ENCODE data around the gene PCLO. TPM values are rescaled to one million over a fixed set of nuclear protein-coding genes. Genes with fewer than 3 reads are reported as not detected.

PCLO gene
- total RNA-seq, 1 experiment from 2014 or later = 3.0 TPM

DNA sequence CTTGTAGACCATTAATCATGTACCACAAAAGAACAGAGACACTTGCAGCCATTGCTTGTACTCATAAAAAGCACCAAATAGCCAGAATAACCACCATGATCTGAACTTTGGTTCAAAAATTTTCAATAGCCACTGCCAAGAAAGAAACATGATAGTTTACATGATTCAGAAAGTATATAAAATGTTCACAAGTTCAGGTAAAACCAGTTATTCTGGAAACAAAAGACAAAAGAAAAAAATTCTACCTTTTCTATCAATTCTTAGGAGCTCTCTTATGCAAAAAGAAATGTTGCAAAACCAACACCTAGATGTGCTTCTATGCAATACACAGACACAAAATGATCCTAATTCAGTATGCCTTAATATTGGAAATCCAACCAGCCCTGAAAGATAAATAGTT is 108.7 kb downstream of the PCLO start (continued):
- TF ChIP-seq, protein P1, sequence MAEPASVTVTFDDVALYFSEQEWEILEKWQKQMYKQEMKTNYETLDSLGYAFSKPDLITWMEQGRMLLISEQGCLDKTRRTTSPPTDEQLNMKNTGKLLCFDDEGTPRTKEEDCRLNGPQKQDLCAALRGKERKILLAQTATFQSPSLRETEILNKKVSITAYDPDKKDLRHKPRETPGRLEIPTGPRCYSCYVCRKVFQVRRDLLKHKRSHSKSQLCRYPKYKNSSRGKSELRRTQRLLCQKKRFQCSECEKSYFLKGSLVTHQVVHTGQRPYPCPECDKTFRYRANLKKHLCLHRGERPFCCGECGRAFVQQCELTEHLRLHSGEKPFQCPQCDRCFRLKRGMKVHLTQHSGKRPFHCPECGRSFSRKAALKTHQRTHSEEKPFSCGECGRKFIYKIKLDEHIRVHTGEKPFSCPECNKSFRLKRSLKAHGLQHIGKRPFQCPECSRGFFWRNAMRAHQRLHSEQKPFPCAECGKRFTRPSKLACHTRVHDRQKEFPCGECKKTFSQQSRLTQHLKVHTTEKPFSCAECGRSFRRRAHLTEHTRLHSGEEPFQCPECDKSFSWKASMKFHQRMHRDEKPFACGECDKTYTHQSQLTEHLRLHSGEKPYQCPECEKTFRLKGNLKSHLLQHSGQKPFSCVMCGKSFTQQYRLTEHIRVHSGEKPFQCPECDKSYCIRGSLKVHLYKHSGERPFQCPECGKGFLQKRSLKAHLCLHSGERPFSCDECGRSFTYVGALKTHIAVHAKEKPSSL (CRISPR knock-in tag; conservative IDR thresholded peaks at IDR 0.05) = no peak
- TF ChIP-seq SP1 (CRISPR knock-in tag; conservative IDR thresholded peaks at IDR 0.05) = no peak
- no peak for TF ChIP-seq TP53 (CRISPR knock-in tag; IDR thresholded peaks at IDR 0.05)
- TF ChIP-seq, protein P2, sequence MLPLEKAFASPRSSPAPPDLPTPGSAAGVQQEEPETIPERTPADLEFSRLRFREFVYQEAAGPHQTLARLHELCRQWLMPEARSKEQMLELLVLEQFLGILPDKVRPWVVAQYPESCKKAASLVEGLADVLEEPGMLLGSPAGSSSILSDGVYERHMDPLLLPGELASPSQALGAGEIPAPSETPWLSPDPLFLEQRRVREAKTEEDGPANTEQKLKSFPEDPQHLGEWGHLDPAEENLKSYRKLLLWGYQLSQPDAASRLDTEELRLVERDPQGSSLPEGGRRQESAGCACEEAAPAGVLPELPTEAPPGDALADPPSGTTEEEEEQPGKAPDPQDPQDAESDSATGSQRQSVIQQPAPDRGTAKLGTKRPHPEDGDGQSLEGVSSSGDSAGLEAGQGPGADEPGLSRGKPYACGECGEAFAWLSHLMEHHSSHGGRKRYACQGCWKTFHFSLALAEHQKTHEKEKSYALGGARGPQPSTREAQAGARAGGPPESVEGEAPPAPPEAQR (CRISPR knock-in tag; IDR thresholded peaks at IDR 0.05) = no peak
- no peak for TF ChIP-seq ZNF232 (CRISPR knock-in tag; IDR thresholded peaks at IDR 0.05)
- no peak for TF ChIP-seq RORB (CRISPR knock-in tag; IDR thresholded peaks at IDR 0.05)
- TF ChIP-seq, protein P3, sequence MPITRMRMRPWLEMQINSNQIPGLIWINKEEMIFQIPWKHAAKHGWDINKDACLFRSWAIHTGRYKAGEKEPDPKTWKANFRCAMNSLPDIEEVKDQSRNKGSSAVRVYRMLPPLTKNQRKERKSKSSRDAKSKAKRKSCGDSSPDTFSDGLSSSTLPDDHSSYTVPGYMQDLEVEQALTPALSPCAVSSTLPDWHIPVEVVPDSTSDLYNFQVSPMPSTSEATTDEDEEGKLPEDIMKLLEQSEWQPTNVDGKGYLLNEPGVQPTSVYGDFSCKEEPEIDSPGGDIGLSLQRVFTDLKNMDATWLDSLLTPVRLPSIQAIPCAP (CRISPR knock-in tag; IDR thresholded peaks at IDR 0.05) = no peak
- no peak for TF ChIP-seq NFATC4 (CRISPR knock-in tag; IDR thresholded peaks at IDR 0.05)
- TF ChIP-seq, protein P4, sequence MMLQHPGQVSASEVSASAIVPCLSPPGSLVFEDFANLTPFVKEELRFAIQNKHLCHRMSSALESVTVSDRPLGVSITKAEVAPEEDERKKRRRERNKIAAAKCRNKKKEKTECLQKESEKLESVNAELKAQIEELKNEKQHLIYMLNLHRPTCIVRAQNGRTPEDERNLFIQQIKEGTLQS (CRISPR knock-in tag; conservative IDR thresholded peaks at IDR 0.05) = no peak
- no peak for TF ChIP-seq SOX15 (CRISPR knock-in tag; IDR thresholded peaks at IDR 0.05)
- TF ChIP-seq GABPB1 (CRISPR knock-in tag; IDR thresholded peaks at IDR 0.05) = no peak
- TF ChIP-seq, protein P5, sequence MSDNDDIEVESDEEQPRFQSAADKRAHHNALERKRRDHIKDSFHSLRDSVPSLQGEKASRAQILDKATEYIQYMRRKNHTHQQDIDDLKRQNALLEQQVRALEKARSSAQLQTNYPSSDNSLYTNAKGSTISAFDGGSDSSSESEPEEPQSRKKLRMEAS (CRISPR knock-in tag; IDR thresholded peaks at IDR 0.05) = no peak

DNA sequence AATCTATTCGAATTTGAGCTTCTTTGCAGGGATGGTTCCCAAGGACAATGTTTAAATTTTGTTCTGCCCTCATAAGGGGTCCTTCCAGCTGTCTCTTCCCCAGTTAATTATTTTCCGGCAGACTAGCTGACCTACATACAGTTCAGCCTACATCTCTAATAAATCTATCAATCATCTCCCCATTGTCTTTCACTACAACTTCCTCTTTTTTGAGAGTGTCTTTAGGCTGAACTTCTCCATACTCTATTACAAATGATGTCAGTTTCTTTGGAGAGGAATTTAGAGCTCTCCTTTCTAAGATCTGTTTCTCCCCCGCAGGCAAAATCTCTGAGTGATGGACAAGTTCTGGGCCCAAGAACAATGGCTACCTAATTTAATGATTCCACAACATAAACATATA is 122.2 kb downstream of the PCLO start:
- Mint-ChIP-seq H3K4me3 (no peak overlapping the region), H3K27me3 (ENCODE audit: low read depth) (no peaks in the 10 kb centered on the region), H3K4me1 (peaks cover 23% of the 10 kb centered on the region), H3K27ac (no peak overlapping the region), H3K36me3 (no peaks in the 10 kb centered on the region), H3K9me3 (no peaks in the 10 kb centered on the region)
- ChIA-PET CTCF (no interaction called here), POLR2A (interaction anchor here (0.6 kb wide), 1 partner anchor 32 kb away, joined by 3 read pairs; no protein-coding TSS in a partner anchor)
- no peak for ATAC-seq
- TF ChIP-seq, protein P5 (CRISPR knock-in tag; IDR thresholded peaks at IDR 0.05) = no peak
- no peak for TF ChIP-seq ZNF232 (CRISPR knock-in tag; IDR thresholded peaks at IDR 0.05)
- no peak for TF ChIP-seq ZNF396 (CRISPR knock-in tag; IDR thresholded peaks at IDR 0.05; ENCODE audit: borderline replicate concordance)
- no peak for TF ChIP-seq SMAD3 (CRISPR knock-in tag; IDR thresholded peaks at IDR 0.05; ENCODE audit: borderline replicate concordance)
- no peak for TF ChIP-seq ZNF263 (CRISPR knock-in tag; IDR thresholded peaks at IDR 0.05; ENCODE audit: low read depth)
- TF ChIP-seq FOXJ3 (CRISPR knock-in tag; IDR thresholded peaks at IDR 0.05; ENCODE audit: borderline replicate concordance) = no peak
- TF ChIP-seq ELF4 (CRISPR knock-in tag; IDR thresholded peaks at IDR 0.05; ENCODE audit: low read depth) = no peak
- no peak for TF ChIP-seq CBFB (CRISPR knock-in tag; IDR thresholded peaks at IDR 0.05; ENCODE audit: low read depth)
- TF ChIP-seq FOXP1 (CRISPR knock-in tag; IDR thresholded peaks at IDR 0.05; ENCODE audit: borderline replicate concordance) = no peak
- TF ChIP-seq, protein P4 (CRISPR knock-in tag; conservative IDR thresholded peaks at IDR 0.05) = no peak
- no peak for TF ChIP-seq NFE2L1 (CRISPR knock-in tag; IDR thresholded peaks at IDR 0.05)
- no peak for DNase-seq (ENCODE audit: low spot score)

All from WTC11 (cell line).